Activated CD4-positive, alpha-beta T cell treated with anti-CD3 and anti-CD28 coated beads for 4 hours (primary cell): Measurements from ENCODE around the gene GALNT18.

ENCODE experiments used
- DNase-seq, 2 donors: peaks; one replicate each; pipeline ENCODE4 v3.0.0-alpha.2; 2020

Gene GALNT18

GRCh38 chr11:11624204-11624603, 2.4 kb upstream of the GALNT18 start:
- DNase-seq, result no peak

- DNase-seq, result no peak
These were observed 967 bp upstream of the GALNT18 start for GRCh38 chr11:11622772-11623171.

GRCh38 chr11:11622340-11622706, 518 bp upstream of the GALNT18 start:
- no peak for DNase-seq

GRCh38 chr11:11620921-11621572, 758 bp downstream of the GALNT18 start:
- no peak for DNase-seq

GRCh38 chr11:11620173-11620920, 1.5 kb downstream of the GALNT18 start:
- no peak for DNase-seq

- no peak for DNase-seq
These were observed 2.8 kb downstream of the GALNT18 start for GRCh38 chr11:11618973-11619435.

- no peak for DNase-seq
These were observed 6.7 kb downstream of the GALNT18 start for GRCh38 chr11:11615086-11615485.

GRCh38 chr11:11612439-11612838, 9.4 kb downstream of the GALNT18 start:
- DNase-seq, result no peak

- DNase-seq, result no peak
These were observed 10.4 kb downstream of the GALNT18 start for GRCh38 chr11:11611381-11611780.

- DNase-seq, result no peak
These were observed 13.0 kb downstream of the GALNT18 start for GRCh38 chr11:11608783-11609232.

GRCh38 chr11:11607772-11608171, 14.0 kb downstream of the GALNT18 start:
- DNase-seq, result no peak

GRCh38 chr11:11605821-11606450, 15.9 kb downstream of the GALNT18 start:
- no peak for DNase-seq

GRCh38 chr11:11605181-11605580, 16.6 kb downstream of the GALNT18 start:
- DNase-seq, result no peak

GRCh38 chr11:11604370-11604990, 17.3 kb downstream of the GALNT18 start:
- no peak for DNase-seq

- no peak for DNase-seq
These were observed 19.8 kb downstream of the GALNT18 start for GRCh38 chr11:11602011-11602410.

GRCh38 chr11:11600288-11600687, 21.5 kb downstream of the GALNT18 start:
- DNase-seq, result no peak

GRCh38 chr11:11598243-11598642, 23.6 kb downstream of the GALNT18 start:
- DNase-seq, result no peak

GRCh38 chr11:11594162-11594561, 27.6 kb downstream of the GALNT18 start:
- DNase-seq, result no peak

GRCh38 chr11:11592146-11592684, 29.6 kb downstream of the GALNT18 start:
- DNase-seq, result no peak

- DNase-seq, result no peak
These were observed 32.4 kb downstream of the GALNT18 start for GRCh38 chr11:11589437-11589836.

GRCh38 chr11:11588891-11589290, 32.9 kb downstream of the GALNT18 start:
- DNase-seq, result no peak

GRCh38 chr11:11588243-11588642, 33.6 kb downstream of the GALNT18 start:
- no peak for DNase-seq

- DNase-seq, result no peak
These were observed 34.7 kb downstream of the GALNT18 start for GRCh38 chr11:11587122-11587521.
